ENCODE data around the gene ZNF576. TPM values are rescaled to one million over a fixed set of nuclear protein-coding genes. Genes with fewer than 3 reads are reported as not detected.

Gene ZNF576
- total and polyA plus RNA-seq, 2 experiments from 2014 or later, result 5.9 to 16.9 TPM

- Histone ChIP-seq H3K4me1 (ENCODE audit: insufficient read depth) (peaks cover 3% of the 10 kb centered on the region; the same call in 1 of the 2 replicates), H3K27me3 (ENCODE audit: insufficient read depth) (no peaks in the 10 kb centered on the region), H3K36me3 (ENCODE audit: insufficient read depth) (no peaks in the 10 kb centered on the region), H3K4me2 (no peak overlapping the region), H3K79me2 (replicated peaks; ENCODE audit: insufficient read depth) (0 out of 2 replicates have a peak, but pooled peaks cover 10% of the 10 kb centered on the region), H3K27ac (ENCODE audit: low read depth) (peak overlapping the region; percentile 39; the same call in 1 of the 2 replicates), H3F3A (replicated peaks; ENCODE audit: low read depth) (no peaks in the 10 kb centered on the region), H4K20me1 (replicated peaks; ENCODE audit: insufficient read depth) (no peaks in the 10 kb centered on the region; the same call in 1 of the 2 replicates), H2AFZ (no peak overlapping the region), H3K9me2 (ENCODE audit: insufficient read depth) (no peaks in the 10 kb centered on the region), H3K4me3 (no peak overlapping the region)
- Mint-ChIP-seq H3K27ac (peak overlapping the region; percentile 49; the same call in 1 of the 2 replicates), H3K4me3 (no peak overlapping the region), H3K27me3 (ENCODE audit: insufficient read depth, low read depth, poor library complexity) (peaks cover 5% of the 10 kb centered on the region), H3K9me3 (no peaks in the 10 kb centered on the region), H3K36me3 (ENCODE audit: low read depth) (peaks cover 23% of the 10 kb centered on the region), H3K4me1 (peaks cover 5% of the 10 kb centered on the region)
- ATAC-seq (peak; percentile 52), DNase-seq (ENCODE audit: low spot score) (peak; percentile 54)
- no peak for TF ChIP-seq EZH2phosphoT487 (IDR thresholded peaks at IDR 0.05; ENCODE audit: unreplicated experiment)
- TF ChIP-seq NANOG (IDR thresholded peaks at IDR 0.05; ENCODE audit: borderline replicate concordance), result no peak
- TF ChIP-seq ZNF331 (CRISPR knock-in tag; IDR thresholded peaks at IDR 0.05; ENCODE audit: low read depth), result no peak
- TF ChIP-seq EZH2 (IDR thresholded peaks at IDR 0.05; ENCODE audit: low read depth, unreplicated experiment), result no peak
- no peak for TF ChIP-seq ZNF114 (CRISPR knock-in tag; IDR thresholded peaks at IDR 0.05)
- no peak for TF ChIP-seq CREB1 (CRISPR knock-in tag; IDR thresholded peaks at IDR 0.05; ENCODE audit: low read depth)
- no peak for TF ChIP-seq JUNB (IDR thresholded peaks at IDR 0.05; ENCODE audit: unreplicated experiment)
- no peak for TF ChIP-seq STAT1 (IDR thresholded peaks at IDR 0.05; ENCODE audit: unreplicated experiment)
- no peak for TF ChIP-seq POLR2AphosphoS5 (IDR thresholded peaks at IDR 0.05; ENCODE audit: low read depth)
- TF ChIP-seq, protein P1, sequence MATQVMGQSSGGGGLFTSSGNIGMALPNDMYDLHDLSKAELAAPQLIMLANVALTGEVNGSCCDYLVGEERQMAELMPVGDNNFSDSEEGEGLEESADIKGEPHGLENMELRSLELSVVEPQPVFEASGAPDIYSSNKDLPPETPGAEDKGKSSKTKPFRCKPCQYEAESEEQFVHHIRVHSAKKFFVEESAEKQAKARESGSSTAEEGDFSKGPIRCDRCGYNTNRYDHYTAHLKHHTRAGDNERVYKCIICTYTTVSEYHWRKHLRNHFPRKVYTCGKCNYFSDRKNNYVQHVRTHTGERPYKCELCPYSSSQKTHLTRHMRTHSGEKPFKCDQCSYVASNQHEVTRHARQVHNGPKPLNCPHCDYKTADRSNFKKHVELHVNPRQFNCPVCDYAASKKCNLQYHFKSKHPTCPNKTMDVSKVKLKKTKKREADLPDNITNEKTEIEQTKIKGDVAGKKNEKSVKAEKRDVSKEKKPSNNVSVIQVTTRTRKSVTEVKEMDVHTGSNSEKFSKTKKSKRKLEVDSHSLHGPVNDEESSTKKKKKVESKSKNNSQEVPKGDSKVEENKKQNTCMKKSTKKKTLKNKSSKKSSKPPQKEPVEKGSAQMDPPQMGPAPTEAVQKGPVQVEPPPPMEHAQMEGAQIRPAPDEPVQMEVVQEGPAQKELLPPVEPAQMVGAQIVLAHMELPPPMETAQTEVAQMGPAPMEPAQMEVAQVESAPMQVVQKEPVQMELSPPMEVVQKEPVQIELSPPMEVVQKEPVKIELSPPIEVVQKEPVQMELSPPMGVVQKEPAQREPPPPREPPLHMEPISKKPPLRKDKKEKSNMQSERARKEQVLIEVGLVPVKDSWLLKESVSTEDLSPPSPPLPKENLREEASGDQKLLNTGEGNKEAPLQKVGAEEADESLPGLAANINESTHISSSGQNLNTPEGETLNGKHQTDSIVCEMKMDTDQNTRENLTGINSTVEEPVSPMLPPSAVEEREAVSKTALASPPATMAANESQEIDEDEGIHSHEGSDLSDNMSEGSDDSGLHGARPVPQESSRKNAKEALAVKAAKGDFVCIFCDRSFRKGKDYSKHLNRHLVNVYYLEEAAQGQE (IDR thresholded peaks at IDR 0.05; ENCODE audit: unreplicated experiment), result no peak
- TF ChIP-seq ZNF462 (CRISPR knock-in tag; IDR thresholded peaks at IDR 0.05), result no peak
- no peak for TF ChIP-seq ETS1 (IDR thresholded peaks at IDR 0.05)
- TF ChIP-seq, protein P2, sequence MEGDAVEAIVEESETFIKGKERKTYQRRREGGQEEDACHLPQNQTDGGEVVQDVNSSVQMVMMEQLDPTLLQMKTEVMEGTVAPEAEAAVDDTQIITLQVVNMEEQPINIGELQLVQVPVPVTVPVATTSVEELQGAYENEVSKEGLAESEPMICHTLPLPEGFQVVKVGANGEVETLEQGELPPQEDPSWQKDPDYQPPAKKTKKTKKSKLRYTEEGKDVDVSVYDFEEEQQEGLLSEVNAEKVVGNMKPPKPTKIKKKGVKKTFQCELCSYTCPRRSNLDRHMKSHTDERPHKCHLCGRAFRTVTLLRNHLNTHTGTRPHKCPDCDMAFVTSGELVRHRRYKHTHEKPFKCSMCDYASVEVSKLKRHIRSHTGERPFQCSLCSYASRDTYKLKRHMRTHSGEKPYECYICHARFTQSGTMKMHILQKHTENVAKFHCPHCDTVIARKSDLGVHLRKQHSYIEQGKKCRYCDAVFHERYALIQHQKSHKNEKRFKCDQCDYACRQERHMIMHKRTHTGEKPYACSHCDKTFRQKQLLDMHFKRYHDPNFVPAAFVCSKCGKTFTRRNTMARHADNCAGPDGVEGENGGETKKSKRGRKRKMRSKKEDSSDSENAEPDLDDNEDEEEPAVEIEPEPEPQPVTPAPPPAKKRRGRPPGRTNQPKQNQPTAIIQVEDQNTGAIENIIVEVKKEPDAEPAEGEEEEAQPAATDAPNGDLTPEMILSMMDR (conservative IDR thresholded peaks at IDR 0.05; ENCODE audit: low read depth in 2 of 2), result no peak
These were observed 26.1 kb upstream of the ZNF576 start for GRCh38 chr19:43570174-43570791.

Data from GM23338 (cell line).